HG02840 (cell line): ENCODE measurements around the gene DISP2.

Experiments used
- ATAC-seq: cut with Tn5 transposase; IDR thresholded peaks from one replicate; pipeline ENCODE4 v1.9.1; 2021; ENCODE audit warnings: mild to moderate bottlenecking, moderate library complexity, moderate number of reproducible peaks; ENCODE audit not compliant: unreplicated experiment, low FRiP score

DISP2 gene

GRCh38 chr15:40360015-40360414 is 2.0 kb downstream of the DISP2 start:
- no peak for ATAC-seq

DNA sequence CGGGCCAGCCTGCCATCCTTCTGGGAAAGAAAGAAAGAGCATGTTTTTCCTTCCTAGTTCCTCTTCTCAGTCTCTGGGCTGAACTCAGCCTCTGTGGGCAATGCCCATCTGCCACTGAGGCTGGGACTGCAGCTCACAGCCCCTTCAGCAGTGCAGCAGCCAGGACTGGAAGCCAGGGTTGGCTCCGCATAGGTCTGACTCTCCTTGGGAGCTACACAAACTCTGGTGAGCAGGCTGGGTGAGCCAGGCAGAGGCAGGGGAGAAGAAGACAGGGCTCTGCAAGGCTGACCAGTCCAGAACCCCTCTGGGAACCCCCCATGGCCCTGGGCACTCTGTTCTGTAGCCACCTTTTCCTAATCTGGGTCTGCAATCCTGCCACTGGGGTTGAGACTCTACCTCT is 3.6 kb downstream of the DISP2 start:
- no peak for ATAC-seq

GRCh38 chr15:40363611-40364010 is 5.6 kb downstream of the DISP2 start:
- no peak for ATAC-seq

DNA sequence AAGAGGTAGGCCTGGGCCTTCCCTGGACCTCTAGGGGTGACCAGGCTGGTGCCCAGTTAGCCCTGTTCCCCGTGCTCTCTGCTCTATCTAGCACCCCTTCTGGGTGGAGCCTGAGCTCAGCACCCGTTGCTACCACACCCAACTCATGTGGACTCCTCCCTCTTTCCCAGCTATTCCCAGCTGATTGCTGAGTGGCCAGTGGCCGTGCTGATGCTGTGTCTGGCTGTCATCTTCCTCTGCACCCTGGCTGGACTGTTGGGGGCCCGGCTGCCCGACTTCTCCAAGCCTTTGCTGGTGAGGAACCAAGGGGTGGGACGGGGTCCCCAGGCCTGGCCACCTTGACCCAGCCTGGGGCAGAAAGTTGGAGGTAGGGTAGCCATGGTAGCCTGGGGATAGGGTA is 6.2 kb downstream of the DISP2 start:
- ATAC-seq = no peak

DNA sequence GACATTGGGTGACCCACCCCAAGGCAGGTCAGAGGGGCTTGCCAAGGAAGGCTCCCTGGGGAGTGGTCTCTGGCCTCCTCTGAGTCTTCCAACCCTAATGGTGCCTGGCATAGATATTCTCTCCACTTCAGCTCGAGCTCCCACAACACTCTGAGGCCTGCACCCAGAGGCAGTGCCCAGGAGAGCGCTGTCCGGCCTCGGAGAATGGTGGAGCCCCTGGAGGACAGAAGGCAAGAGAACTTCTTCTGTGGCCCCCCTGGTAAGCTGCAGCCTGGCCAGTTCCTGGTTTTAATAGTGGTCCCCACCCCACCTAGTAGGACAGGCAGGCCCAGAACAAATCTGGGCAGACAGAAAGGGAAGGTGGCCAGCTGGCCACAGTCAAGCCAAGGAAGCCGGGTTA is 7.0 kb downstream of the DISP2 start:
- no peak for ATAC-seq

DNA sequence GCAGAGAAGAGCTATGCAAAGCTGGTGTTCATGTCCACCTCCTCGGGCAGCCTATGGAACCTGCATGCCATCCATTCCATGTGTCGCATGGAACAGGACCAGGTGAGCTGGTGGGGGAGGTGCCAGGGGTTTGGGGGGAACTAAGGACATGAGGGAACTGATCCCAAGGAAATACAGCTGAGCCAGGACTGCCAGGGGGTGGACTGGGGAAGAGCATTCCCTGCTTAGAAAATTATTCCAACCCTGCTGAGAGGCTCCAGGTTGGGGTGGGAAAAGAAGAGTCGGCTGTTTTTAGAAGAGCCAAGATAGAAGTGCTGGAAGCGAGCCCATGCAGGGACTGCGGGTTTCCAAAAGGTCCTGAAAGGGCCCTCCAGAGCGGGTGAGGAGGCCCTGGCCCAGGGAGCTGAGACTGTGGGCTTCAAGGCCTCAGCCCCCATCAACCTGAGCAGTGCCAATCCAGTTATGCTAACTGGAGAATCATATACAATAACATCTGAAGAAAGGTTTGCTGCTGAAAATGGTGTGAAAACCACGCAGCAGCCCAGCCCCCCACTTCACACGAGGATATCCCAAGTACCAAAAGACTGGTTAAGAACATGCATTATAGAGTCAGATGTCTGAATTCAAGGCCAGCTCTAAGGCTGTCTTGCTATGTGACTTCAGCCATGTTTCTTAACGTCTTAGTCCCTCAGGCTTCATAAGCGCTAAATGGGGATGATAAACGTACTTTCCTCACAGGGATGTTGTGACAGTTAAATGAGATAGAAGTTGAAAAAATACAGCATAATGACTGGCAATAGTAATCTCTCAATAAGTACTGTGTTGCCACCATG is 7.8 kb downstream of the DISP2 start:
- no peak for ATAC-seq

DNA sequence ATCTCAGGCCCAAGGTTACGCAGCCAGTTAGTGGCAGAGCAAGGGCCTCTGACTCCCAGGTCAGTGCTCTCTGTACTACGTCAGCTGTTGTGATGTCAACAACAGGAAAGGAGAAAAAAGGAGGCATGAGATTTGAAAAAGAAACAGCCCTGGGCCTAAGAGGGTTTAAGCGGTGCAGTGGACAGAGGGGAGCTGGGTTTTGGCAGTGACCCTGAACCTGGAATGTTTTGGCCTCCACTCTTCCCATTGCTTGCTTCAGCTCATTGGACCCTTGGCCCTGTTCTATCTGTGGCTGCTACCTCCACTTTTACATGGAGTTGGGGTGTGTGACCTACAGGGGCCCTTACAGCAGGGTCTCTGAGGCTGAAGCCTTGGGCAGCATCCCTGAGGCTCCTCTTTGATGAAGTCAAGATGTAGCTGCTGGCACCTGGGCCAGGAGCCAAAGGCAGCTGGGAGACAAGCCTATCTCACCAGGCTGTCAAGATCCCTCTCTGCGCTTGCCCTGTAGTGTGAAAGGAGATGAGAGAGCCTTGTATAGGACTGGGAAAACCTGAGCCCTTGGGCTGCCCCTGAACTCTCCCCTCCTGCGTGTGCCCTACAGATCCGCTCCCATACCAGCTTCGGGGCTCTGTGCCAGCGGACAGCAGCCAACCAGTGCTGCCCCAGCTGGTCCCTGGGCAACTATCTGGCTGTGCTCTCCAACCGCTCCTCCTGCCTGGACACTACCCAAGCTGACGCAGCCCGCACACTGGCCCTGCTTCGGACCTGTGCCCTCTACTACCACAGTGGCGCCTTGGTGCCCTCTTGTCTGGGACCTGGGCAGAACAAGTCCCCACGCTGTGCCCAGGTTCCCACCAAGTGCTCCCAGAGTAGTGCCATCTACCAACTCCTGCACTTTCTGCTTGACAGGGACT is 8.7 kb downstream of the DISP2 start:
- ATAC-seq = no peak

DNA sequence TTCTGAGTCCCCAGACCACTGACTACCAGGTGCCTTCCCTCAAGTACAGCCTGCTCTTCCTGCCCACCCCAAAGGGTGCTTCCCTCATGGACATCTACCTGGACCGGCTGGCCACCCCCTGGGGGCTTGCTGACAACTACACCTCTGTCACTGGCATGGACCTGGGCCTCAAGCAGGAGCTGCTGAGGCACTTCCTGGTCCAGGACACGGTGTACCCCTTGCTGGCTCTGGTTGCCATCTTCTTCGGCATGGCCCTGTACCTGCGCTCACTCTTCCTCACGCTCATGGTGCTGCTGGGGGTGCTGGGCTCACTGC is 9.3 kb downstream of the DISP2 start:
- ATAC-seq = no peak

GRCh38 chr15:40367686-40368611 is 9.9 kb downstream of the DISP2 start:
- ATAC-seq = peak; percentile 78

GRCh38 chr15:40368719-40369473 is 10.9 kb downstream of the DISP2 start:
- ATAC-seq = no peak

- ATAC-seq = no peak
These were observed 11.5 kb downstream of the DISP2 start for GRCh38 chr15:40369474-40369869.

DNA sequence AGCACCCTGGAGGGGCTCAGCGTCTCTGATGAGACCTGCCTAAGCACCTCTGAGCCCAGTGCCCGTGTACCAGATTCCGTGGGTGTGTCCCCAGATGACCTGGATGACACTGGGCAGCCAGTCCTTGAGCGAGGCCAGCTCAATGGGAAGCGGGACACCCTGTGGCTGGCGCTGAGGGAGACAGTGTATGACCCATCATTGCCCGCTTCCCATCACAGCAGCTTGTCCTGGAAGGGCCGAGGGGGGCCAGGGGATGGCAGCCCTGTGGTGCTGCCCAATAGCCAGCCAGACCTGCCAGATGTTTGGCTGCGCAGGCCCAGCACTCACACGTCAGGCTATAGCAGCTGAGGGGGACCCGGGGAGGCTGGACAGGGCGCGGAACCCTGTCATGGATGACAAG is 12.0 kb downstream of the DISP2 start:
- ATAC-seq = no peak

- ATAC-seq = no peak
These were observed 15.0 kb downstream of the DISP2 start for GRCh38 chr15:40372981-40373380.

GRCh38 chr15:40377606-40378005 is 19.6 kb downstream of the DISP2 start:
- ATAC-seq = no peak

GRCh38 chr15:40379374-40379773 is 21.4 kb downstream of the DISP2 start:
- no peak for ATAC-seq

- ATAC-seq = no peak
These were observed 21.8 kb downstream of the DISP2 start for GRCh38 chr15:40379853-40380252.

DNA sequence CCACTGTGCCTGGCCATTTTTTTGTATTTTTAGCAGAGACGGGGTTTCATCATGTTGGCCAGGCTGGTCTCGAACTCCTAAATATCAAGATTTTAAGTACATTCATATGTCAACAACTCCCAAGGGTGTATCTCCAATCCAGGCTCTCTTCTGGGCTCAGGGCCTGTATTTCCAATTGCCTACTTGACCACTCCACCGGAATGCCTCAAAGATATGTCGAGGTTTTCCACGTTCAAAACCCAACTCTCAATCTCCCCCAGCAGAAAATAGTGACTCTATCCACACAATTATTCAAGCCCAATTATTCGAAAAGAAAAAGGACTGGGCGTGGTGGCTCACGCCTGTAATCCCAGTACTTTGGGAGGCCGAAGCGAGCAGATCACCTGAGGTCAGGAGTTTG is 22.6 kb downstream of the DISP2 start:
- no peak for ATAC-seq

GRCh38 chr15:40381818-40382529 is 24.0 kb downstream of the DISP2 start:
- no peak for ATAC-seq
